HG02610 (cell line): Measurements from ENCODE around the gene TMEM87B.

Experiments
- ATAC-seq: cut with Tn5 transposase; IDR thresholded peaks from one replicate; pipeline ENCODE4 v1.9.1; 2021; ENCODE audit warnings: mild to moderate bottlenecking, moderate library complexity; ENCODE audit not compliant: unreplicated experiment

Gene TMEM87B

GRCh38 chr2:112149194-112149593 lies 94.1 kb downstream of the TMEM87B start:
- ATAC-seq, result no peak

GRCh38 chr2:112149866-112150435 lies 94.9 kb downstream of the TMEM87B start:
- ATAC-seq, result no peak

DNA sequence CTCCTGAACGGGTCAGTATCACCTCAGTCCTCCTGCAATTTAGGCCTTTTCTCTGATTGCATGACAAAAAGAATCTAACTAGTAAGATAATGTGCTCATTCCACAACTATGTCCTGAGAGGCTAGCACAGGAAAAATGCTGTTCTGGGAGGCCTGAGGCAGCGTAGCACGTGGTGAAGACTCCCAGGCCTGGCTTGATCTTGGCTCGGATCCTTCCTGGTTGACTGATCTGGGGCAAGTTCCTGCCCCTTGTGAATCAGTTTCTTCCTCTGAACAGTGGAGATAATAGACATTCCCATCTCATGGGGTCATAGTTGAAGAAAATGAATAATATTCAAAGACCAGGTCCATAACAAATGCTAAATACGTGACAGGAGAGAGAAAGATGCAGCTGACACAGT lies 95.4 kb downstream of the TMEM87B start:
- no peak for ATAC-seq

DNA sequence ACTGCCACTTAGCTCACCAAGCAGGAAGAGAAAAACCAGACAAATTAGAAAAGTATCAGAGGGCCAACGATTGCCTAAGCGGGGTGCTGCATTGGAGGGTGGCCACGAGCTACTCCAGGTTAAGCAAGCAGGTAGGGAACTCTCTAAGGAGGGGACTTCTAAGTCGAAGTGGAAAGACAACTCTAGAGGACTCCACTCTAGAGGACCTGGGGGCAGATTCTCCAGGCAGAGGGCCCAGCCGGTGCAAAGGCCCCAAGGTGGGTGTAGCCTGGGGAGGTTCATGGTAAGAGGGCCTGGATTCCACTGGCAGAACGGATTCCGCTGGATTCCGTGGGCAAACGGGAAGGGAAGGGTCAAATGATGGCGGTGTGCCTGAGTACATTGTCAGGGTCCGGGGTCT lies 95.8 kb downstream of the TMEM87B start:
- ATAC-seq, result no peak

GRCh38 chr2:112151271-112151670 lies 96.2 kb downstream of the TMEM87B start:
- no peak for ATAC-seq

DNA sequence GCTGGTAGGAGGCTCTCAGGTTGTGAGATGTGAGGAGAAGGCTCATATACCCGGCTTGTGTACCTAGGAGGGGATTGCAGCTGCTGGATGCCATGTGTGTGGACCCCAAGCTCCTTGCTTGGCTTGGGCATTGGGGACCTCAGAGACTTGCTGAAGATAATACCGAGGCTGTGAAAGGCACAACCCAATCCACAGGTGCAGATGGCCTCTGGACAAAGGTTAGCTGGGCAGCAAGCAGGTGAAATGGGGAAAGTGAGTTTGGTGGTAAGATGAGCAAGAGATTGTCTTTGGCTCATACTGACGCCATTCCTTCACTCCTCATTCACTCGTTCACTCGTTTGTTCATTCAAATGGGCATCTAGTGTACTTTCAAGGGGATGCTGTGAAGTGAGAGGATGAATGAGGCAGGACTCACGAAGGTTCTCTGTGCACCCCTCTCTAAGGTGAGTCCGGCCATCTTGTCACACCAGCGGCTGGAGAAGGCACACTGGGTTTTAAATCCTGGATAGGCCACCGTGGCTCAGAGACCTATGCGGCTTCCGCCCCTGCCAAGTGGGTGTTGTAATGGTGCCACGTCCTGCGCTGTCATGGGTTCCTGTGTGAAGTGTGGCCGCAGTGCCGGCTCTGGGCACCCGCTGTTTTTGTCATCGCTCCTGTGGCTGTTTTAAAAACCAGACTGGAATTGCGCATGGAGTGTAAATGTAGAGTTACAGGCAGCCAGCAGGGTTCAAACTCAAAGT lies 96.8 kb downstream of the TMEM87B start:
- ATAC-seq, result no peak

DNA sequence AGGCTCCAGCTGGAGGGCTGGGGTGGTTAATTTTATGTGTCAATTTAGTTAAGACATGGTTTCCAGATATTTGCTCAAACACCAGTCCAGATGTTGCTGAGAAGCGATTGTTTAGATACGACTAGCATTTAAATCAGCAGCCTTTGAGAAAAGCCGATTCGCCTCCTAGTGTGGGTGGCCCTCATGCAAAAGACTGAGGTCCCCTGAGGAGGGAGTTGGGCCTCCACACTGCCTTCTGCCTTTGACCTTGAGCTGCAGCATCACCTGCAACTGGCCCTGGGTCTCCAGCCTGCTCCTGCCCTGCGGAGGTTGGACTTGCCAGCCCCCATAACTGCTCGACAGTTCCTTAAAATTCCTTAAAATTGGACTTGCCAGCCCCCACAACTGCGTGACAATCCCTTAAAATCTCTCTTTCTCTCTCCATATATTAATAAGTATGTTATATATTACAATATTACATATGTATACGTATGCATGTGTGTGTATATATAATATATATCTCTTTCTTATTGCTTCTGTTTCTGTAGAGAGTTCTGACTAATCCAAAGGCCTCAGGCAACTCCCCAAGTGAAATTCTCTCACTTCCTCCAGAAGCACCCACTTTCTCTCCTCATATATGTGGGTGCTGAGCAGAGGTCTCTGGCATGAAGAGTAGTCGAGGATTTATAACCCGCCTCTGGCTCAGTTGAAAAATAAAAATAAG lies 97.6 kb downstream of the TMEM87B start:
- ATAC-seq, result no peak

DNA sequence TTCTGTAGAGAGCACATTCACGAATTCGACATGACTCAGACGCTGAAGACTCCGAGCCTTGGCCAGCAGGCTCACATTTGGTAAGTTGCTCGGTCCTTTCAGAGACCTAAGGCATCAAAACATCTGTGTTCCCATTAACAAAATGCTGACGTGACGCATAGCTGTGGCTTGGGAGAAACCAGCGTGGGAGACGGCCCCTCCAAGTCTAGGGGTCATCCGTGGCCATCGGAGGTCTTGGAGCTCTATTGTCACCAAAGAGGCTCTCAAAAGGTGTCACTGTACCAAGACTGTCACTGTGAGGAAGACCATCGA lies 98.1 kb downstream of the TMEM87B start:
- no peak for ATAC-seq

DNA sequence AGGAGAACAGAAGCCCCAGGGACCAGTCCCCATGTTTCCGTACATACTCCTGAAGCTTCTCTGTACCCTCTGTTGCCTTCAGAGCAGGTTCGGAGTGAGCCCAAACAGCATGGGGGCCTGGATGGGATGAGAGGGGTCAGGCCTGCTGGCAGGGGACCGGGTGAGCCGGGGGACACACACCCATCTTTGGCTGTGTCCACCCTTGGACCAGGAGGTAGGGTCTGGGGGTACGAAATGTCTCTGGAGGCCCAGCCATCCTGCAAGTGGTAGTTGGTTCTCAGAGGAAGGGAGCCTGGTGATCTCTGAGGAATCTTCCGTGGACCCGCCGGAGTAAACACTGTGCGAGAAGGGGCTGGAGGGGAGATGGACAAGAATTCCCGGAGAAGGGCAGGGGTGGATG lies 98.4 kb downstream of the TMEM87B start:
- no peak for ATAC-seq

GRCh38 chr2:112154246-112155117 lies 99.4 kb downstream of the TMEM87B start:
- no peak for ATAC-seq

DNA sequence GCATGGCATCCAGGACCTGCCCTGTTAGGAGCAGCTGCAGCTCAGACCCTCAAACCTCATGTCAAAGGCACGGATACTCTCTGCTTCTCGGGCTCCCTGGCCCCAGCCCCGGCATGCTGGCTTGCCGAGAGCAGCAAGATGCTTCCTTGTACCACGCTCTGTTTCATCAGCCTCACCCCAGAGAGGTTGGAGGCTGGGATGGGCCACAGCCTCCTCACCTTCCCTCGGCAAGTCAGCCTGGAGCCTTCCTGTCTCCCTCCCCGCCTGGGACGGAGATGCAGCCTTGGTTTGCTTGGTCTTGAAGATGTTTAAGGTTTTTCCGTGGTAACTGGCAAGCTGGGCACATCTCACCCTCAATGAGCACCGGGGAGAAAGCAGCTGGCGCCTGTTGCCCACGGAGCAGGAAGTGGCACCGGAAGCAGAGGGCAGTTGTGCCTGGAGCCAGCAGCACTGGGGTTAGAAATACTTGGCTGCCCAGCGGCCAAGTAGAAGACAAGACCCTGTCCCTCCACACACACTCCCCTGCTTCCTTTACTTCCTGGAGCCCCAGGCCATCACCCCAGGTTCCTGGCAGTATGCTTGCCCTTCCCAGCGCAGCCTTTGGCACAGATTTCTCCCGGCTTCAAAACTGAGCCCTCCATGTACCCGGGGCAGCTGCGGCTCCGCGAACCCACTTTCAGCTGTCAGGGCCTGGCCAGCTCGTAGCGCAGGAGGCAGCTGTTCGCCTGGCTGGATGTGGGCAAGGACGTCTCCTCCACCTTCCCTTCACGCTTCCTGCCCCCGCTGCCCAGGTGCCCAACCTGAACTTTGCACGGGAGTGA lies 100.5 kb downstream of the TMEM87B start:
- ATAC-seq, result no peak

GRCh38 chr2:112156152-112156986 lies 101.3 kb downstream of the TMEM87B start:
- no peak for ATAC-seq

GRCh38 chr2:112157472-112157871 lies 102.4 kb downstream of the TMEM87B start:
- no peak for ATAC-seq

DNA sequence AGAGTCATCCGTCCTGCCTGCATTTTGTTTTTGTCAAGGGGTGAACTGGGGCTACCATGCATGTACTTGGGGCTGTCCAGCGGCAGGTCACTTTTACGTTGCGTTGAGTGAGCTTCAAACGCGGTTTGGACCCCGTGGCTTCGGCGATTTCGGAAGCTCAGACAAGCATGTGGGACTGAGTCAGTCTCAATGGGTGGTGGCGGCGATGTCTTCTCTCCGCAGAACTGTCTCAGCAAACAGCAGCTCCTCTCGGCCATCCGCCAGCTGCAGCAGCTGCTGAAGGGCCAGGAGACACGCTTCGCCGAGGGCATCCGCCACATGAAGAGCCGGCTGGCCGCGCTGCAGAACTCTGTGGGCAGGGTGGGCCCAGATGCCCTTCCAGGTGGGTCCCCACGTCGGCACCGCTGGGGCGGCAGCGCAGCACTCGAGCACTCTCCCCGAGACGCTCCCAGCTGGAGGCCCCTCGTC lies 104.4 kb downstream of the TMEM87B start:
- no peak for ATAC-seq

- no peak for ATAC-seq
These were observed 105.5 kb downstream of the TMEM87B start for GRCh38 chr2:112160283-112161250.

- ATAC-seq, result no peak
These were observed 106.5 kb downstream of the TMEM87B start for GRCh38 chr2:112161431-112162145.

DNA sequence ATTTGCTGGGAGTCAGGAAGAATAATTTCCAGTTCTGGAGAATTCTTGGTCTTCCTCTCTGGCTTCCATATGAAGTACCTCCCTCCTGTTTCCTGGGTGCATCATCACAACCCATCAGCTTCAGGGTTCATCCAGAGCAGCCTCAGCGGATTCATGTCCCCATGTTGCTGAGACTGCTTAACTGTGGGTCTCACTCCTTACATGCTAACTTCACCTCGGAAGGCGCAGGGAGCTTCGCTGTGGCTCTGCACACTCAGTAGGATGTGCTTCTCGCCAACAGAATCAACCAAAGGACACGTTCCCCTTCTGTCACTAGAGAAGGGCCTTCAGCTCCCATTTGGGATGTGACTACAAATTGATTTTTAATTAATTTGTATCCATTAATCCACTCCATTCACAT lies 107.3 kb downstream of the TMEM87B start:
- ATAC-seq, result no peak

- ATAC-seq, result no peak
These were observed 107.9 kb downstream of the TMEM87B start for GRCh38 chr2:112162956-112163355.
